Measurements from ENCODE around the gene TDP1.

- TF ChIP-seq SUZ12 (IDR thresholded peaks at IDR 0.05; ENCODE audit: extremely low read depth, insufficient read depth, insufficient read length) (no peak), ZNF274 (IDR thresholded peaks at IDR 0.05; ENCODE audit: low read depth, low read length) (no peak)
Observed at GRCh38 chr14:90058876-90059458, 103.2 kb downstream of the TDP1 start.
